Endothelial cell of umbilical vein (primary cell): ENCODE measurements around the gene ANO9. TPM values are rescaled to one million over a fixed set of nuclear protein-coding genes. Genes with fewer than 3 reads are reported as not detected.

ENCODE experiments used
- BruUV-seq: library from RNA; stranded (reverse); fragments of 400-500 nt; replicated peaks from 2 replicates; lab custom pipeline; 2021; lab: Mats Ljungman, UMichigan
- CTCF ChIA-PET: fragments of 300-600, 350-600 bp; sonication (Branson Sonifier 250); formaldehyde crosslinking; loops from one replicate; lab custom pipeline; 2021; ENCODE audit warnings: antibody characterized with exemption, inconsistent platforms; lab: Charles Lee
- POLR2A ChIA-PET: fragments of 300-600, 350-600 bp; sonication (Branson Sonifier 250); formaldehyde crosslinking; loops from one replicate; lab custom pipeline; 2021; ENCODE audit warnings: antibody characterized with exemption, inconsistent platforms; lab: Charles Lee
- DNase-seq: peaks from one replicate; pipeline ENCODE4 v3.0.0-alpha.2; 2011; ENCODE audit warnings: low read depth, low spot score
- FAIRE-seq: peaks from 2 replicates; lab custom pipeline; 2011; peaks lifted over from hg19 to GRCh38; lab: Jason Lieb, UNC
- H2AFZ ChIP-seq: 2 replicates; pipeline ENCODE4 v1.6.0; 2012; ENCODE audit warnings: low read depth, low read length, control low read depth, inconsistent platforms
- H3K27ac ChIP-seq: 2 replicates; pipeline ENCODE4 v1.5.1; 2011; ENCODE audit warnings: low read depth, mild to moderate bottlenecking, control low read depth, low read length, moderate library complexity; ENCODE audit not compliant: insufficient read depth
- H3K27me3 ChIP-seq, 2 experiments: 2 replicates each; pipeline versions ENCODE4 v1.6.0 to v1.6.1; 2011; ENCODE audit warnings: low read length in 2 of 2, mixed read lengths in 1 of 2; ENCODE audit not compliant: control insufficient read depth in 2 of 2, insufficient read depth in 2 of 2
- H3K36me3 ChIP-seq, 2 experiments: 2 replicates in 1 of 2; 3 replicates in 1 of 2; pipeline ENCODE4 v1.5.1; 2011; ENCODE audit warnings: low read length in 2 of 2, mild to moderate bottlenecking in 1 of 2, moderate library complexity in 1 of 2; ENCODE audit not compliant: control insufficient read depth in 2 of 2, insufficient read depth in 2 of 2; ENCODE audit errors: extremely low read depth in 1 of 2
- H3K4me1 ChIP-seq: 3 replicates; pipeline ENCODE4 v1.5.1; 2011; ENCODE audit warnings: mild to moderate bottlenecking, low read length; ENCODE audit not compliant: control insufficient read depth, insufficient read depth; ENCODE audit errors: extremely low read depth
- H3K4me2 ChIP-seq: 2 replicates; pipeline ENCODE4 v1.6.1; 2011; ENCODE audit warnings: low read length, control low read depth, mixed read lengths; ENCODE audit not compliant: insufficient read depth
- H3K4me3 ChIP-seq, 3 experiments: fragments of 200-600 bp in 1 of 3; sonication (generic), shearing (Covaris generic) in 1 of 3; replicated peaks in 1 of 3; 2 replicates each; pipeline ENCODE4 v1.5.1; 2011 to 2016; ENCODE audit warnings: control low read depth in 3 of 3, low read length in 3 of 3, mild to moderate bottlenecking in 2 of 3, inconsistent platforms in 1 of 3, low read depth in 1 of 3, moderate library complexity in 1 of 3; ENCODE audit not compliant: insufficient read depth in 1 of 3
- H3K79me2 ChIP-seq: 2 replicates; pipeline ENCODE4 v1.6.0; 2012; ENCODE audit warnings: low read length, inconsistent platforms; ENCODE audit not compliant: control insufficient read depth, insufficient read depth
- H3K9ac ChIP-seq: replicated peaks from 2 replicates; pipeline ENCODE3; 2011; ENCODE audit warnings: low read length, control low read depth; ENCODE audit not compliant: insufficient read depth; ENCODE audit errors: extremely low read depth
- H3K9me1 ChIP-seq: replicated peaks from 3 replicates; pipeline ENCODE4 v1.6.0; 2011; ENCODE audit warnings: mild to moderate bottlenecking, low read length; ENCODE audit not compliant: control insufficient read depth, insufficient read depth; ENCODE audit errors: extremely low read depth
- H3K9me3 ChIP-seq: replicated peaks from 2 replicates; pipeline ENCODE4 v1.5.1; 2012; ENCODE audit warnings: low read length, inconsistent platforms; ENCODE audit not compliant: control insufficient read depth, insufficient read depth
- H4K20me1 ChIP-seq: replicated peaks from 2 replicates; pipeline ENCODE3; 2011; ENCODE audit warnings: mild to moderate bottlenecking, low read length; ENCODE audit not compliant: control insufficient read depth, insufficient read depth; ENCODE audit errors: extremely low read depth
- EZH2 ChIP-seq: IDR thresholded peaks from 2 replicates; pipeline ENCODE4 v1.6.1; 2012; ENCODE audit warnings: borderline replicate concordance, low read depth, mild to moderate bottlenecking, moderate library complexity, low read length, inconsistent platforms; ENCODE audit not compliant: severe bottlenecking
- FOS ChIP-seq: IDR thresholded peaks from 2 replicates; pipeline ENCODE4 v1.6.1; 2011; ENCODE audit warnings: mild to moderate bottlenecking, low read length, moderate library complexity, borderline replicate concordance; ENCODE audit not compliant: insufficient read depth
- GATA2 ChIP-seq: IDR thresholded peaks from 2 replicates; pipeline ENCODE4 v1.7.0; 2011; ENCODE audit warnings: low read depth, mild to moderate bottlenecking, moderate library complexity, mixed read lengths, low read length; ENCODE audit not compliant: insufficient read length, insufficient read depth
- JUN ChIP-seq: IDR thresholded peaks from 2 replicates; pipeline ENCODE4 v1.6.1; 2011; ENCODE audit warnings: borderline replicate concordance, low read depth; ENCODE audit not compliant: insufficient read length, insufficient read depth
- MYC ChIP-seq: IDR thresholded peaks from one replicate; pipeline ENCODE4 v1.6.1; 2011; ENCODE audit warnings: mild to moderate bottlenecking, low read depth, low read length
- POLR2A ChIP-seq: IDR thresholded peaks from 2 replicates; pipeline ENCODE4 v1.6.1; 2012; ENCODE audit warnings: low read depth, mild to moderate bottlenecking, control low read depth, low read length
- POLR2AphosphoS5 ChIP-seq: IDR thresholded peaks from 2 replicates; pipeline ENCODE4 v1.6.1; 2012; ENCODE audit warnings: low read depth, mild to moderate bottlenecking, control low read depth, low read length, moderate library complexity; ENCODE audit not compliant: insufficient read depth
- dilution Hi-C: fragments of 300-500 bp; cut with MboI; formaldehyde crosslinking; loops from one replicate; pipeline ENCODE4 v1.15.0; 2019; ENCODE audit warnings: low sequenced_read_pairs; ENCODE audit not compliant: extremely low pct_ligation_motif_present
- intact Hi-C: fragments of 100-400 bp; cut with micrococcal nuclease; formaldehyde crosslinking; loops from one replicate; pipeline ENCODE4 v1.10.0; 2022
- polyA plus RNA-seq, 4 experiments: library from polyadenylated mRNA; depleted of rRNA in 3 of 4; stranded (reverse) in 3 of 4; unstranded in 1 of 4; fragments of >200 nt; gene quantifications; 2 replicates each; pipeline versions ENCODE4 v1.2.1 to v1.2.3, GENCODE V29; 2011 to 2012; ENCODE audit warnings: missing spikeins in 1 of 4
- total RNA-seq: library from RNA; stranded (reverse); gene quantifications from 2 replicates; pipeline ENCODE4 v1.2.3, GENCODE V29; 2021
- TF ChIP-seq, protein P1 (sequence below): IDR thresholded peaks from 2 replicates; pipeline ENCODE4 v1.6.1; 2011; ENCODE audit not compliant: insufficient read depth, insufficient read length
- TF ChIP-seq, protein P2 (sequence below), 2 donors: IDR thresholded peaks; 1 replicate in 1 of 2; 2 replicates in 1 of 2; pipeline ENCODE4 v1.5.1; 2011; ENCODE audit warnings: low read length in 2 of 2, mild to moderate bottlenecking in 2 of 2, moderate library complexity in 2 of 2, control low read depth in 1 of 2, inconsistent platforms in 1 of 2, low read depth in 1 of 2; ENCODE audit not compliant: insufficient read depth in 1 of 2; ENCODE audit errors: extremely low read depth in 1 of 2

ANO9 gene
- total and polyA plus RNA-seq, 2 donors (not counting 3 experiments of a cell fraction or from before 2014, with no cell fraction given), result 0.23 TPM; not detected in 1

DNA sequence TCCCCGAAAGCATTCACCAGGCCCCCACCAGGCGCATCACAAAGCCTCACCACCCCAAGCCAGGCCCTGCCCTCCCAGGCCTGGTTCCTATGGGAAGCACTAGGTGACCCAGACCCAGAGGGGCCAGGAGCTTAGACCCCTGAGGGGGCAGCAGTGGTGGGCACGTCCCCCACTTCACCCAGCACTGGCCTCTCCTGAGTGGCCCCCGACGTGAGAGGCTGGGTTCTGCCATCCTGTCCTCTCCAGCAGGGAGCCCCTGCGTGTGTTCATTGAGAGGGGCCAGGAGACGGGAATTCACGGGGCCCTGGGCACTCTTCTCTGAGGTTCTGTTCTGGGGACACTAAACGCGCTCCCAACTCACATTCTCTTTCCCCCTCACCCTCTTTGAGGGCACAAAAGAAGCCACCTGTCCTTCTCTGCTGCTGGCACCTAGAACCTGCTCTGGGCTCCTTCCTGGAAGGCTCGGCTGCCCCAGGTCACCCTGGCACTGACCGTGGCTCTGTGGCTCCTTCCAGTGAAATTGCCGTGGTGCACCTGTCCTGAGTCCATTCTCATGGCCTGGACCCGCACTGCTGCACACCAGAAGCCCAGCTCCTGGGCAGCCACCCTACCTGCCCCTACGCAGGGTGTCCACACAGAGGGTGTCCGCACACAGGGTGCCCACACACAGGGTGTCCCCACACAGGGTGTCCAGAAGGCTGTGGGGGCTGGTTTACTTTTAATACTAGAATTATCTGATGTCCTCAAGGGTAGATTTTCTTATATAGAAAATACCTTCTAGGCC, 20.5 kb upstream of the ANO9 start:
- dilution Hi-C loops (no loop called here), intact Hi-C loops (no loop called here)
- Histone ChIP-seq H3K4me3 (no peak overlapping the region), H4K20me1 (no peaks in the 10 kb centered on the region), H3K27ac (no peak overlapping the region), H3K27me3 (no peaks in the 10 kb centered on the region), H3K9me3 (no peaks in the 10 kb centered on the region), H3K4me1 (no peaks in the 10 kb centered on the region), H3K9ac (no peak overlapping the region), H3K36me3 (peaks cover 0 to 15% of the 10 kb centered on the region in 2 experiments), H3K9me1 (no peaks in the 10 kb centered on the region), H2AFZ (no peak overlapping the region), H3K4me2 (no peak overlapping the region), H3K79me2 (peaks cover 13% of the 10 kb centered on the region)
- BruUV-seq, result no TSS peak
- TF ChIP-seq POLR2A, result no peak
- POLR2A ChIA-PET, result no interaction called here
- CTCF ChIA-PET, result no interaction called here
- no peak for FAIRE-seq
- no peak for DNase-seq

DNA sequence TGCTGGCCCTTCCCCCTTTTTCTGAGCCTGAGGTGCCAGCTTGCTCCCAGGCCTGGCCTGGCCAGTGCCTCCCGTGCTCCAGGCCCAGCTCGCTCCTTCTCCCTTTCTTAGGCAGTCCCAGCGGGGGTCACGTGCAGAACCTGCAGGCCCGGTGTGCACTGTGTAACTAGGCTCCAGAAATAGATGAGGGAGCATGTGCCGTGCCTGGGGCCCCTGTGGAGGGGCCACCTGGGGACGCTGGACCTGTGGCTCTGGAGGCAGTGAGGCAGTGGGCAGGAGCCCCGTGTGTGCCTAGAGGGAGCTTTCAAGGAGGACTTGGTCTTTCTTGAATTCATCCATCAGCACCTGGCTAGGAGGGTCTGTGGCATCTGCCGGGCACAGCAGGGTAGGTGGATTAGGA, 19.8 kb upstream of the ANO9 start:
- Histone ChIP-seq H3K4me1 (no peaks in the 10 kb centered on the region), H2AFZ (no peak overlapping the region), H3K27ac (no peak overlapping the region), H3K9me3 (no peaks in the 10 kb centered on the region), H3K79me2 (peaks cover 14% of the 10 kb centered on the region), H3K9ac (no peak overlapping the region), H3K9me1 (no peaks in the 10 kb centered on the region), H3K4me2 (no peak overlapping the region), H3K27me3 (no peaks in the 10 kb centered on the region), H3K36me3 (peaks cover 0 to 15% of the 10 kb centered on the region in 2 experiments), H4K20me1 (no peaks in the 10 kb centered on the region), H3K4me3 (no peak overlapping the region)
- no TSS peak for BruUV-seq
- no peak for FAIRE-seq
- TF ChIP-seq MYC, result no peak
- no peak for TF ChIP-seq POLR2AphosphoS5
- no peak for TF ChIP-seq GATA2
- no peak for TF ChIP-seq JUN
- TF ChIP-seq EZH2, result no peak
- TF ChIP-seq, protein P1, sequence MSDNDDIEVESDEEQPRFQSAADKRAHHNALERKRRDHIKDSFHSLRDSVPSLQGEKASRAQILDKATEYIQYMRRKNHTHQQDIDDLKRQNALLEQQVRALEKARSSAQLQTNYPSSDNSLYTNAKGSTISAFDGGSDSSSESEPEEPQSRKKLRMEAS, result no peak
- TF ChIP-seq, protein P2, sequence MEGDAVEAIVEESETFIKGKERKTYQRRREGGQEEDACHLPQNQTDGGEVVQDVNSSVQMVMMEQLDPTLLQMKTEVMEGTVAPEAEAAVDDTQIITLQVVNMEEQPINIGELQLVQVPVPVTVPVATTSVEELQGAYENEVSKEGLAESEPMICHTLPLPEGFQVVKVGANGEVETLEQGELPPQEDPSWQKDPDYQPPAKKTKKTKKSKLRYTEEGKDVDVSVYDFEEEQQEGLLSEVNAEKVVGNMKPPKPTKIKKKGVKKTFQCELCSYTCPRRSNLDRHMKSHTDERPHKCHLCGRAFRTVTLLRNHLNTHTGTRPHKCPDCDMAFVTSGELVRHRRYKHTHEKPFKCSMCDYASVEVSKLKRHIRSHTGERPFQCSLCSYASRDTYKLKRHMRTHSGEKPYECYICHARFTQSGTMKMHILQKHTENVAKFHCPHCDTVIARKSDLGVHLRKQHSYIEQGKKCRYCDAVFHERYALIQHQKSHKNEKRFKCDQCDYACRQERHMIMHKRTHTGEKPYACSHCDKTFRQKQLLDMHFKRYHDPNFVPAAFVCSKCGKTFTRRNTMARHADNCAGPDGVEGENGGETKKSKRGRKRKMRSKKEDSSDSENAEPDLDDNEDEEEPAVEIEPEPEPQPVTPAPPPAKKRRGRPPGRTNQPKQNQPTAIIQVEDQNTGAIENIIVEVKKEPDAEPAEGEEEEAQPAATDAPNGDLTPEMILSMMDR (IDR thresholded peaks at IDR 0.05; ENCODE audit: extremely low read depth in 1 of 2, insufficient read depth in 1 of 2, low read depth in 1 of 2, low read length in 2 of 2), result no peak
- TF ChIP-seq FOS, result no peak
- no peak for TF ChIP-seq POLR2A
- POLR2A ChIA-PET, result no interaction called here
- dilution Hi-C loops, result no loop called here
- intact Hi-C loops, result no loop called here
- CTCF ChIA-PET, result no interaction called here
- no peak for DNase-seq
